Fibroblast of the conjunctiva (primary cell): Measurements from ENCODE around the gene PLCH1.

Source experiments
- DNase-seq: peaks from one replicate; pipeline ENCODE4 v3.0.0-alpha.2; 2010; ENCODE audit warnings: low read depth

Gene PLCH1

DNA sequence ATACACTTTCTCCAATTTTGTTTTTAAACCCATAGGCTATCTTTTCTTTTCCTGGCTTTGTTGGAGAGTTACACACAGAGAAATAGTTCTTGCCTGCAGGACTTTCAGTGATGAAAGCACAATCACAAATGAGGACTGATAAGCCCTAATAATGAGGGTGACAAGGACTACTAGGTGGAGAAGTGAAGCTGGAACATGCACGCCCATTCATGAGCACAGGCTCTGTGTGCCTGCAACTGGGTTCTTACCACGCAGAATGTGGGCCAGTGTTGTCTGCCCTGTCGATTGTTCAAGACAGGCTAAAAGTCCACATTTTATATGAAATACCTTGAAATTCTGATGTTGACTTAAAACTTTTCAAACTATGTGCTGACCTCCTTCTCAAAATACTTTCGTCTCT is 289.1 kb downstream of the PLCH1 start:
- DNase-seq: no peak

DNA sequence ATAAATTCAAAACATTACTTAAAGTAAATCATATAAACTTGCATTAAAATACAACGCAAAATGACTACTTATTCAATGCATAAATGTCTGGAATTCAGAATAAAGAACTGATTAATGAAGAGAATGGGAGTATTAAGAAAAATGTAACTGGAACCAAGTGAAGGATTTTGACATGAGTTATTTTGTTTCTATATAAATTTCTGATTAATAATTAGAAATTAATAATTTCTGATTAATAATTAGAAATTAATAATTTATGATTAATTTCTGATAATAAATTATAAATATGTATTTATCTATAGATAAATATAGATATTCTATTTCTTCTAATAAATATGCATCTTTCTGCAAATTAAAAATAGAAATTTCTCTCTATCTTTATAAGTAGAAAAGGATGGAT is 291.4 kb downstream of the PLCH1 start:
- DNase-seq: no peak

DNA sequence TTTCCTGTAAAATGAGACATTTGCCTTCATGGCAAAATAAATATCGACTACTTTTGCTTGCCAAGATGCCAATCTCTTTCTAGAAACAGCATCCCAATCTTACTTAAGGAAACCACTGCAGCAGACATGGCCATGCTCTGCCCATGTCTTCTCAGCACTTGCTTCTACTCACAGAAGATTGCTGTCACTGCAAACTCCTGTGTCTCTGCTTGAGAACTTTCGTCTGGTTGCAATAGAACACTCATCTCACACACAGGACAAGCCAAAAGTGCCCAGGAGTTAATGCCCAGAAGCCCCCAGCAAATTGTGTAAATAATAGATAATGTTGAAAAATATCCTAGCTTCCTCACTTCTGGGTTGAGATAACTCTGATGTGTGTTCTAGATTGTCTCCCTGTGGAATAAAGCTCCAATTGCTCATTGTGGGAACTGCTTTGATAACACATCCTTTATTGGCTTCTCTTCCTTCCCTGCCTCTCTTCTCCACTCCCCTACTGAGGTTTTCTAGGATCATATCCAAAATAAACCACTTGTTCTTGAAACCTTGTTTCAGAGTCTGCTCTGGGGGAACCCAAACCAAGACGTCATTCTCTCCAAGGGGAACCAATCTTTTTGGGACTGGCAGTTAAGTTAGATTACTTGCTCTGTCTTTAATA is 295.1 kb downstream of the PLCH1 start:
- no peak for DNase-seq

DNA sequence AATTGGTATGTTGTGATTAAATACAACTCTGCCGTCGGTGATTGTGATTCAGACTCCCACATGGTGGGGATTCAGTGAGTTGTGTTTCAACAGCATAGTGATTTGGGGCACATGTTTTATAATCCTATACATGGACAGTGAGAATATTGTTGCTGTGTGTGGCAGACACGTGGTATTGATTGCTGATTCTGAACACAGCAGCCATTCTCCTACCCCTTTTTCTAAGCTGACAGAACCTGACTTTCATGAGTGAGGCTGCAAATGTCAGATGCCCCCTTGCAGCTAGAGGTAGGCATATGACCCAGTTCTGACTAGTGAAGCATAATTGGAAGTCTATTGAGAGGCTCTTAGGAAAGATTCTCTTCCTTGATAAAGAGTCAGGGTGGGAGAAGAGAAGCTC is 296.3 kb downstream of the PLCH1 start:
- DNase-seq: no peak

DNA sequence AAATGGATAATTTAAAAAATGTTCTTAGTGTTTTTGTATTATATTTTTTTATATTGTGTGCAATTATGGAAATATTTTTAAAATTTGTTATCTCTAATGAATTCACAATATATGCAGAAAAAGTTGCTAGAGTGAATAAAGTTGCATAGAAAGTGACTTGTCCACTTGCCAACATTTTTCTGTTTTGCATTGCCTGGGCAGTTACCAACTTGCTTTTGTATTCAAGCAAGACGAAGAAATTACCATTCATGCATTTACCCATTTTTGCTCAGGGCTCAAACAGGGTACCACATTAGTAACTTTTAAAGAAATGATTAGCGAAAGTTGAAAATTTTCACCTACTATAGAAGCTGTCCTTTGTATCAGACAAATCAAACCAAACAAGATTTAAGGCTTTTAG is 298.5 kb downstream of the PLCH1 start:
- DNase-seq: no peak

DNA sequence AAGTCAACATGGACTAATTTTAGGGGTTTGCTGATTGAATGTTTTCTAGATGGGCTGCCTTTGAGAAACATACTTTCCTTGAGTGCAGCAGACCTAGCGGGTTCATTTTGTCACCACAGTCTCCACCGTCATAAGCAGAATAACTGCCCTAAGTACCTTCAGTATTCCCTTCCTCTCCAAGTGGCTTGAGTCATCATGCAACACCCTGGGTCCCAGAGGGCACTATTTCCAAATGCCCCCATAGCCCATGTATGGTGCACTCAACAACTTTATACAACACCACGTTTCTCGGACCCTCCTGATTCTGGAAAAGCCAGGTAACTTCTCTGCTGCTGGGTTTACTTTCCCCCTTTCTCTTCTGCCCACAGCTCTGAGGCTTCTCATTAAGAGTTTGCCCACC is 300.1 kb downstream of the PLCH1 start:
- no peak for DNase-seq

DNA sequence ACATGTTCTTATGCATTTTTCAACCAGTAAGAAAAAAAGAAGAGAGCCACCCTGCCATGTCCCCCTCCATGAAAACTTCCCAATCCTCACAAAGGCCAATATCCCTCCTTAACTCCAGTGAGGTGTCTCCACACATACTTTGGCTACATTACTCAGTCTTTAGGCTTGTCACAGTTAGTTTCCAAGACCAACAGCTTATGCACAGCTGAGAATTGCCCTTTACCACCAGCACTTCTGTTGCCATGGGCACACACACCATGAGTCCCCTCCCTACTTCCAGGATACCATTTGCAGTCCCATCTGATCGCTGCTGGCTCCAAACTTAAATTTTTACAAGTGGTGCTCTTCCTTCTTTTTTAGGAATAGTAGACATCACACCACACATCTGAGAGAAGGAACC is 301.1 kb downstream of the PLCH1 start:
- DNase-seq: no peak

DNA sequence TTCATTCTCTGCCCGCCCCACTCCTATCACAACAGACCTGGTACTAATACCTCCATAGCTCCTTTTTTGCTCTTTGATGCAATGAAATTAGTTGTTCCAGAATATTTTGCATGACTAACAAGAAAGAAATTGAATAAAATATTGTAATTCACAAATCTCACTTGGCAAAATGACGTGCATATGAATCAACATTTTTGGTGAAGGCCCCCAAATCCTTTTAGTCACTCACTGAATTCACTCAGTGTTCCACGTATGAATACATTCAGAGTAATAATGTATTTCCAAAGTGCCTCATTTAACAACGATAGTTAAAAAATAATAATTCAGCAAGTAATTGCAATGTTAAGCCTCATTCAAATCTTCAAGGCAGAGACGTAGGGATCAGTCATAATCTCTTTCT is 302.8 kb downstream of the PLCH1 start:
- DNase-seq: no peak

DNA sequence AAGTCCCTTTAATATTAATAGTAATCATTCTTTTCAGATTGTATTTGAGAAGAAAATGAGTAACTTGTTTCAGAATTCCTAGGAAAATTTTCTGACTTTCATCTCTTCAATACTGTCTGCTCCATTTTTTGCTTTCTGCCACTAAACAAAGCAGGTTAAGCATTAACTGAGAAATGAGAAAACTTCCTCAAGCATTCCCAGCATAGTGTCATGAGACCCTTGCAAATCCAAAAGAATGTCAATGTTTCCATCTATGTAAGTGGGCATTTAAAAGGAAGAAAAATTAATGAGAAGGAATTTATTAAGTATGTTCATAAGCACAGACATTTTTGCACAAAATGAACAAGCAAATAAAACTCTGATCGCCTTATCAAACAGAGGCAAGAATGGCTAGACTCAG is 303.4 kb downstream of the PLCH1 start:
- no peak for DNase-seq

DNA sequence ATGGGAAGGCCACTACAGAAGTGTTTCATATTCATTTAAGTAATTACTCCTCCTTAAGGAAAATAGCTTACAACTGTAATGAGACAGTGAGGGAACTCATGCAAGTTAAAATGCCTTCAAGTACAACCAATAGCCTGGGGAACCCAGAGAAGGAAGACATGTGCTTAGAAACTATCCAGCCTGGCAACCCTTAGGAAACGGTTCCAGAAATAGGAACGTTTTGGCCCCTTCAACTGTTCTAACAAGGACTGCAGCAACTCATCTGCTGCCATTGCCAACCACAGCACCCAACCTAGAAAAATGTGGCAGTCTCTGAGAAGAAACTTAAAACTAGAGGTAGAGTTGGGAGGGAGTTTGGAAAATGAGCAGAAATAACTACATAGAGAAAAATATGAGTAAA is 303.8 kb downstream of the PLCH1 start:
- DNase-seq: no peak

DNA sequence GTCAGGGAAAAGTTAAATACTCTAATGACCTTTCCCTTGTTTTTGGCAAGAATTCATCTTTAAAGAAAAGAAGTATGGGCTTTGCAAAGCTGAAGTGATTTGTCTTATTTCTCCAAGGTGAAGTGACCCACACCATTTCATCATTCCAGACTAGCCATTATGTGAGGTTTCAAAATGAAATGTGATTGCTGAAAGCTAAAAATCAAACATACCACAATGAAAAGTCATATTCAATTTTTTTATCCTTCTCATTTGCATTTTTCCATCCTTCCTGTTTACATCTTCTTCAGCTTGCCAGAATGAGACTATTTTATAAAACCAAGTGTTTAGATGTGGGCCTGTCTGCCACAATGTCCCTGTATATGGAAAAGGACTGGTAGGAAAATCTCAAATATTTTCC is 309.1 kb downstream of the PLCH1 start:
- no peak for DNase-seq

DNA sequence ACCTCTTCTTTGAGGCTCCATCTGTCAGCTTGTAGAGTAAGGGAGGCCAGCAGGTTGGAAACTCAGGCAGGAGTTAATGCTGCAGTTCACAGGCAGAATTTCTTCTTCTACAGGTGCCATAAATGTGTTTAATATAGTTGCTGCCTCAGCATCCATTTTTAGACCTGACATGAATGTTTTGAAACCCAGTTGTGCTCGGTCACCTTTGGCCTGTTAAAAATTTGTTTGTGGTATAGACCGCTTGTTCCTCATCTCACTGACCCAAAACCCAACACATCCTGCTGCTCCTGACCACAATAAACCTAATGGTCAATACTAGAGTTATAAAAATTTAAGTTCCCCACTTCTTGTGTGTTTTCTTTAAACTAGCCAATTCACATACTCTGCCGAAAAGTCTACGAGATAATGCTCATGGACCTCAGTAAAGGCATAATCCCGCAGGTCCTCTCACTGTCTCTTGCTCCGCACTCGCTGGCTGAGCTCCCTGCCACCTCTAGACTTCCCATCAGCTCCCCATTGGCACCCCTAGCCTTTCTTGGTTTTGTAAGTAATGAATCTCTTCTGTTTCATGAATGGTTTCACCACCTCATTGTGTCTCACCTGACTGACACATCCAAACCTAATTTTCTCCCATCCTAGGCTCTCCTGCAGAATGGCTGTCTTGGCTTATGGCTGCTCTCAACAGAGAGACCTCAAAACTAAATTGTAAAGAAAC is 312.9 kb downstream of the PLCH1 start:
- DNase-seq: no peak

DNA sequence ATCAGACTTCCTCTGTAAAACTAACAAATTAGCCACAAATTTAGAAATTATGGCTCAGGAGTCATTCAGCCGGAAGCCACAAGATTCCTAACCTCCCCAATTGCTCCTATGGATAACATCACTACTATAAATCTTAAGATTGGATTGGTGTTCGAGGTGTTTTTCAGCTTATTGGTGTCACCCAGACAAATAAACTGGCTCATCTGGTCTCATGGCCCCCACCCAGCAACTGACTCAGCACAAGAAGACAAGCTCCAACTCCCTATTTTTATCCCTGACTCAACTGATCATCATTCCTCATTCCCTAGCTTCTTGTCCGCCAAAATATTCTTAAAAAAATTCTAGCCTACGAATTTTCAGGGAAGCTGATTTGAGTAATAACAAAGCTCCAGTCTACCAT is 316.3 kb downstream of the PLCH1 start:
- DNase-seq: no peak

DNA sequence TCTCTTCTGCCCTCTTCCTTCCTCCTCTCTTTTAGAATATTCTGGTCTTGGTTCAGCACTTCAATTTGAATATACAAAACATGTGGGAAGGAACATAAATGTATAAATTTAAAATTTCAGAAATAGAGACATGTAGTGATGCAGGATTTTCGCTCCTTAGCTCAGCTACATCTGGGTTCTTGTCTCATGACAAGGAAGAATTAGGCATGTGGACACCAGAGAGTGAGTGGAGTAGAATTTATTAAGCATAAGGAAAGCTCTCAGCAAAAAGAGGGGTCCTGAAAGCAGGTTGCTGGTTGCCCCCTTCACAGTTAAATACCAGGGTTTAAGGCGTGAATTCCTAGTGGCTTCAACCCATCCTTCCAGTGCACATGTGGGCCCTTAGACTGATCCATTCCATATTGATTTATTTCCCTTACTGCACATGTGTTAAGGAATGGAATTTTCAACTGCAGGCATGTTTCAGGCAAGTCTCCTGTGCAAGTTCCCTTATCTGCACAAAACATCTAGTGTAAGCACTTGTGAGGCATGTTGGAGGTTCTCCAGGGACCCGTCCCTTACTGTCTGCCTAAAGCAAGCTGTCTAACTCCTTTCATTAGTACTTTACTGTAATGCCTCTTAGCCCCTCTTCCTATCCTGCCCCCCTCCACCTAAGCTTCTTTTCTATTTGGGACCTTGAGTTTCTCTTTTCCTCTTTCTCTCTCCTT is 318.2 kb downstream of the PLCH1 start:
- no peak for DNase-seq

DNA sequence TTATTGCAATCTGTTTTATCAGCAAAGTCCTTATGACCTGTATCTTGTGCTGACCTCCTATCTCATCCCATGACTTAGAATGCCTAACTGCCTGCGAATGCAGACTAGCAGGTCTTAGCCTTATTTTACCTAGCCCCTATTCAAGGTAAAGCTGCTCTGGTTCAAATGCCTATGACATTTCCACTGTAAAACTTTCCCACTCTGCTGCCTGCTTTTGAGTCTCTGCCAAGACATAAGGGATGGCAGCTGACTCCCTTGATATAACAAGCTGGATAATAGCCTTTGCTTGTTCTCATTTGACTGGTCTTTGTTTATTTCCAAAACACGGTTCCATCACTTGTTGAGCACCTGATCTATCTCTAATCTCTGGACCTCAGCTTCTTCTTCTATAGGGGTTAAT is 319.5 kb downstream of the PLCH1 start:
- DNase-seq: no peak

DNA sequence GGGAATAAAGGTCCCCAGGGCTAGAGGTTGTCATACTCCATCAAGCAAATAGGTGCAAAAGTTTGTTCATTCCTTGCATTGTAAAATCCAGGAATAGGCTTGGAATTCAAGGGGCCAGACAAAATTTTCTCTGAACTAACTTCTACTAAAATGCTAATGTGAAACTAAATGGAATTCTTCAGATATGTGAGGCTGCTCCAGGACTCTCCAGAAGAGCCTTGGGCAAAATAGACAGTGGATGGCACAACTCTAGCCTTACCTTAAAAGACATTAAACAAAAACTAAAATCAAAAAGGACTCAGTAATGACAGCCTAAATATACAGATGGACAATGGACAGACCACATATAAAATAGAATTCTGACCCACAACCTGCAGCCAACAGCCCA is 320.6 kb downstream of the PLCH1 start:
- DNase-seq: no peak

DNA sequence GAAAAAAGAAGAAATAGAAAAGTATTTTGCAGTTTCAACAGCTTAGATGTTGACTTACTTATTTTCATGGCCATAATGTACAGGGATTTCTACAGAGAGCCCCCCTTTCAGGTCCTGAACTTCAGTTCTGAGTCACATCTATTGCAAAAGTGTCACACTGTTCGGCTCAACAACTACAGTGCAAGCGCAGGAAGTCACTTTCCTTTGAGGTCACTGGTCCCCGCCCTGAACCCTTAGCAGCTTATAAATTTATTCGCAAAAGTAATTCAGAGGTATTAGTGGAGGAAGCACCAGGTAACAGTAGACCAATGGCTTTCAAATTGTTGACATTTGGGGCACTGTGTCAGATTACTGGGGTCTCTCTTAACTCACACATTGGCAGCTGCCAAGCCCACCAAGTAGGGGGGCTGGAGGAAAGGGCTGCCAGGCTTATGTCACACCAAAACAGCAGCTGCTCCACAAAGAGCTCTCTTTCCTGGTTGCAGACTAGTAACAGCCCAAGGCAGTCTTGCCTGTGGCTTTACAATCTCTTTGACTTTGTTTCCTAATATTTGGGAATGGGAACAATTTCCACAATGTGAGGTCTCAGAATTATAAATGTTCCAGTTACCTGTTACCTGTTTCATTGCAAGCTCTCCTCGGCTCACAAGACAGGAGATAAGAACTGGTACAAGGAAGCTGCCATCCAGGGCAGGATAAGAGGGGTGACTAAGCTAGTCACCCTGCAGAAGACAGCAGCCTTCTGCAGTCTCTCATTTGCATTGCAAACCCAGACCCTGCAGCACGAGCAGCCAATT is 321.1 kb downstream of the PLCH1 start:
- no peak for DNase-seq

DNA sequence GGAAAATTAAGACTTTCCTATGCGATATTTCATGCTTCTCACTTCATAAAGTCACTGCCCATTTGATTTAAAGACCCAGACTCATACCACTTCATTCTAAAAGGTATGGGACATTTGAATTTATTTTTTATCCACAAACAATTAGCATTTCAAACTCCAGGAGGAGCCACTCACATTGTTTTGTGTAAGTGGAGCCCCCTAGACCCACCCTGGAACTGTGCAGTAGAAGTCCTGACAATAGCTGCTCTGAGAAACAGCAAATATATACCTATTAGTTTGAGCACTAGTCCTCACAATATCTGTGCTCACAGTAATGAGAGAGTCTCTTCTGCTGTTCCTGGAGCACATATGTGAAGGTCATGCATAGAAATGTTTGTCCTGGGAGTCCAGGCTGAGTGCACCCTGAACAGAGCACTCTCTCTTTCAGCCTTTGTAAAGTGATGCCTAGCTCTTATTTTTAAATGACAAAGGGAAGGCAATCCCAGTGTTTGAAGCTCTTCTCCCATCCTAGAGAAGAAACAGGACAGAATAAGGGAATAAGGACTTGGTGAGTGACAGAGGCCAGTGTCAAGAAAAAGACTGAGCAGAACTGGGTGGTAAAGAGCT is 323.9 kb downstream of the PLCH1 start:
- DNase-seq: no peak

DNA sequence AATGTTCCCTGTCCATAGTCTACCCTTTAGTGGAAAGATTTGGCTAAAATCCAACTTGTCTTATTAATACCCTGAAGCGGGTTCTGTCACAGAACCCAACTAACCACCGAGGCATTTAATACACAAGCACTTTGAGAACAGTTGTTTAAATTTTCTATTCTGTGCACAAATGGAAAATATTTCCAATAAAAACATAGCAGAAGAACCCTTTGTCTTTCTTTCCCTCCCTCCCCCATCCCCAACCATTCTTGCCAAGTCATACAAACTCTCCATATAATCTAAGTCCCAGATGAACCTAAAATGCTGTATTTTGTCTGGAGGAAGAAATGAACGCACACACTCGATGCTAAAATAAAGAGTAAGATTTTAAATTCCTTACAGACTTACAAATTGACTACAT is 324.5 kb downstream of the PLCH1 start:
- no peak for DNase-seq

DNA sequence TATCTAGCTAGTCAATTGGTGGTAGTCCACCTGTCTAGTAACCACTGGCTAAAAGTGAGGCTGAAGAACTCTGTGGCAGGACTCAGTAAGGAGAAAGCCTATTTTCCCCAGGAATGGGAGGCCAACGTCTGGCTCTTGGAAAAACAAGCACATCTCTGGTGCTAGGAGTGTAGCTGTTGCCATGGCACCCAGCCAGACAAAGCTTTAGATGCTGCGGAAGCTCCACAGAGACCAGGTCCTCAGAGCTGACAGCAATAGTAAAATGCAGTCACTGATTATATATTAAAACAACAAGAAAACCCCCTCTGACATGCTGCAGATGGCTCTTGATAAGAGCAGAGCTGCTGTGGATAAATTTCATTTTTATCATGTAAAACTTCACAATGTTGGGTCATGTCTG is 326.5 kb downstream of the PLCH1 start:
- DNase-seq: no peak

DNA sequence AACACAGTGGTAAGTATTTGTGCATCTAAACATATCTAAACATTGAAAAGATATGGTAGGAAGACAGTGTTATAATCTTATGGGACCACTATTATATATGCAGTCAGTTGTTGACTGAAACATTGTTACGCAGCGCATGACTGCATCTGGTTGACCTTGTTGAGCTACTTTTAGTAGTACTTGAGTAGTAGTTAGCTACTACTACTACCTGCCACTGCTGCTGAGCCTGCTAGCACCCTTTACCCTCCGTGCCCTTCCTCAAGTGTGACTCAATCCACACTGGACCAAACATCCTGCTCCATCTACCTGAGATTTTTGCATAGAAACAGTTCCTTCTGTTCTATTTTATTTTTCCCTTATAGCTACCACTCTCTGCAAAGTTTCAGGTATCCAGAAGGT is 327.8 kb downstream of the PLCH1 start:
- DNase-seq: no peak

DNA sequence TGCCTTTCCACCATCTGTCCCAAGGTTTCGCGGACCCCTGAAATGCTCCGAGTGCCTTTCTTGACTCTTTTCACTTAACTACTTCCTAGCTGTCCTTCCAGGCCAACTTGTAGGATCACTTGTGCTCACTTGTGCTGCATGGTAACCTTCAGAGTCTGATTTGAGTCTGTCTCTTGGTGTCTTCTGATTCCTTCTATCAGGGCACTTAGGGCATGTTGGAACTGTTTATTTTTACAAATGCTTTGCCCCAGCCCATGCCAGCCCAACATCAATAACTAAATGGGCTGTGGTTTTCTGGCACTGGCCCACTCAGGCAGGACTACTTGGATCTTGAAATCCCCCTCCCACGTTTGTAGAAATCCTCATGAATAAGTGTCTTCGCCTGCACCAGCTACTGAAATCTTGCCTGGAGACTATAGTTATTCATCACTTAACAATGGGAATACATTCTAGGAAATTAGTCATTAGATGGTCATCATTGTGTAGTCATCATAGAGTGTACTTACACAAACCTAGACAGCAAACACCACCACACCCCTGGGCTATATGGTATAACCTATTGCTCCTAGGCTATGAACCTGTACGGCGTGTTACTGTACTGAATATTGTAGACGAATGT is 328.3 kb downstream of the PLCH1 start:
- DNase-seq: peak; percentile 8
